Epithelial cell of prostate (primary cell): Measurements from ENCODE around the gene ANKRD65.
"Not testable (repeated sequence)": the region's sequence is repeated elsewhere in the genome, so short reads cannot be mapped to it uniquely, and the experiment has no call there.

Experiments used
- DNase-seq: peaks from one replicate; pipeline ENCODE4 v3.0.0-alpha.2; 2011; ENCODE audit warnings: low read depth, low spot score
- H3K27ac ChIP-seq: fragments of 450-650 bp; 2 replicates; pipeline ENCODE4 v1.5.1; 2017; ENCODE audit warnings: mild to moderate bottlenecking

The ANKRD65 gene

DNA sequence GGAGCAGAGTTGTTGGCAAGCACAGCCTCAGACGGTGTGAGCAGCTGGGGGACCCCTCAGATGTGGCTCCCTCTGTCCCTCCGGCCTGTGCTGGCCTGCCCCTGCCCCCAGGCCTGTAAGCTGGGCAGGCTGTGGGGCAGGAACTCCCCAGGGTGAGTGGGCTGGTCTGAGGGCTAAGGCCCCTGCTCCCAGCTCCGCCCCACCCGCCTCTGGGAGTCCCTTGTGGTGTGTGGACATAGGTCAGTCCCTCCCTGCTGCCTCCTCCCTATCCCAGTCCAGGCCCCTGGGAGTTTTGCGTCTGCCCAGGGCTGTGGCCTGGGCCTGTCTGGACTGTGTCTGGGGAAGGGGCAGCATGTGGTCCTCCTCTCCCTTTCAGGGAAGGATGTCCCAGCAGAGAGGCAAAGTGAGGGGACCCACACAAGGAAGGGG, 10.8 kb upstream of the ANKRD65 start:
- peak overlapping the region; percentile 50 for H3K27ac ChIP-seq
- no peak for DNase-seq

DNA sequence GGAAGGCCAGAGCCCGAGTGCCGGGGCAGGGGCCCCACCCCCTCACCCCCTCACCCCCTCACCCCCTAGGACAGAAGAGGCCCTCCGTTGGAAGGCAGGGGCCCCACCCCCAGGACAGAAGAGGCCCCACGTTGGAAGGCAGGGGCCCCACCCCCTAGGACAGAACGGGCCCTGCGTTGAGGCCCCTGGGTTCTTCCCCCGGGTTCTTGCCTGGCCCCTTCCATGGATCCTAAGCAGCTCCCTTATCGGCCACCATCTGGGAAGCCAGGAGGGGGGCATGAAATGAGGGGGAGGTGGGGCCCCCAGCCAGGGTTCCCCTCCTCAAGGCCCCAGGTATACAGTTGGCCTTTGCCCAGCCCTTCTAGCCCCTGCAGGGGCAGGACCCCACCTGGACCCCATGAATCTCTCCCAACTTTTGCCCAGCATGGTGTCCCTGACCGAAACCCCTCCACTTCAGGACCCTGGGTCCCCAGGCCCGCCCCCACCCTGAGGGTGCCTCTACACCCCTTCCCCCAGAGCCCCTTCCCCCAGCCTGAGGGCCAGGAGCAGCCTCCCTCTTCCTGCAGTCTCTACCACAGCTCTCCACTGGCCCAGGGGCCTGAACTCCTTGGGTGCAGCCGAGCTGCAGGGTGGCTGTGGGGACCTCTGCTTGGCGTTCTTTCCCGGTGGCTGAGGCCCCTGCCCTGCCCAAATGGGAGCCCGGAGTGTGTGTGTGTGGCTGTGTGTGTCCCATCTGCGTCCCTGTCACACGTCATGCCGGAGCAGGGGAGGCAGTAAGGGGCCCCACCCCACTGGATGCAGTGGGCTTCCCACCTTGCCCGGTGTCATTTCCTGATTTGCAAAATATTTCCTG, 10.1 kb upstream of the ANKRD65 start:
- no peak for DNase-seq
- H3K27ac ChIP-seq = peak overlapping the region; percentile 50

DNA sequence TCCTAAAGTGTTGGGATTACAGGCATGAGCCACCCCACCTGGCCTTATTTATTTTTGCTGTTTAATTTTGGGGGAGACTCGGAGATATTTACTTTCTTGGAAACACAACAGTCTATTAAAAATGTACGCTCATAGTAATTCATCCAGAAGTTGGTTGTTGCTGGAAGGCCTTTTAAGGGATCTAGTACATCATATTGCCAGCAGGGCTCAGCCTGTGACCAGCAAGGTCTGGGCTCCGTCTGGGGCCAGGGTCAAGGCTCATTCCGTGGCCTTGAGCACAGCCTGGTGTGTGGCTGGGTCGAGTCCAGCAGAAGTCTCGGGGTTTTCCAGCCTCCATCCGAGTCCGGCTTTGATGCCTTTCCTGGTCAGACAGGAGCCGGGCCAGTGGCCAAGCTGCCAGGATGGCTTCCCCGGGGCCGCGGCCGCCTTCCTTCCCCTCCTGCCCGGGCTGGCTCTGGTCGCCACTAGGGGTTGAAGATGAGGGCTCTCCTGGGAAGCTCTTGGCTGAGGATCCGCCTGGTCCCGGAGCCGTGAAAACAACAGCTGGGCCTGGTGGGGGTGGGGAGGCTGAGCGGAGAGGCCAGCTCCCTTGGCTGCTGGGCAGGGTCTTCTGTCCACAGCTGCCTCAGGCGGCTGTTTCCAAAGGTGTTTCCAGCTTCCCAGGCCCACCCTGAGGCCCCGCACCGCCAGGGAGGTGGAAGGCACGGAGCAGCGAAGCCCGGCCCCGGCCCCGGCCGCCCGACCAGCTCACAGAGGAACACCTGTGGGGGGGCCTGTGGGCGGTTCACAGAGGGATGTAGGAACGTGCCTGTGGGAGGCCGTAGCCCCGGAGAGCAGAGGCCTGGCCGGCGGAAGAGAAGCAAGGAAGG, 9.3 kb upstream of the ANKRD65 start:
- DNase-seq = no peak

GRCh38 chr1:1429671-1430073, 8.6 kb upstream of the ANKRD65 start:
- DNase-seq = no peak
- peak overlapping the region; percentile 50 for H3K27ac ChIP-seq

More for the DNA sequence above, 9.3 kb upstream of the ANKRD65 start:
- peak overlapping the region; percentile 50 for H3K27ac ChIP-seq

DNA sequence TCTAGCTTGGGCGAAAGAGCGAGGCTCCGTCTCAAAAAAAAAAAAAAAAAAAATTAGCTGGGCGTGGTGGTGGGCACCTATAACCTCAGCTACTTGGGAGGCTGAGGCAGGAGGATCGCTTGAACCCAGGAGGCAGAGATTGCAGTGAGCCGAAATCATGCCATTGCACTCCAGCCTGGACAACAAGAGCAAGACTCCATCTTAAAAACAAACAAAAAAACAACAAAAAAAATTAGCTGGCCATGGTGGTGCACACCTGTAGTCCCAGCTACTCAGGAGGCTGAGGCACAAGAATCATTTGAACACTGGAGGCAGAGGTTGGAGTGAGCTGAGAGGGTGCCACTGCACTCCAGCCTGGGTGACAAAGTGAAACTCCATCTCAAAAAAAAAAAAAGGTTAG, 7.9 kb upstream of the ANKRD65 start:
- H3K27ac ChIP-seq, DNase-seq: not testable (repeated sequence)

DNA sequence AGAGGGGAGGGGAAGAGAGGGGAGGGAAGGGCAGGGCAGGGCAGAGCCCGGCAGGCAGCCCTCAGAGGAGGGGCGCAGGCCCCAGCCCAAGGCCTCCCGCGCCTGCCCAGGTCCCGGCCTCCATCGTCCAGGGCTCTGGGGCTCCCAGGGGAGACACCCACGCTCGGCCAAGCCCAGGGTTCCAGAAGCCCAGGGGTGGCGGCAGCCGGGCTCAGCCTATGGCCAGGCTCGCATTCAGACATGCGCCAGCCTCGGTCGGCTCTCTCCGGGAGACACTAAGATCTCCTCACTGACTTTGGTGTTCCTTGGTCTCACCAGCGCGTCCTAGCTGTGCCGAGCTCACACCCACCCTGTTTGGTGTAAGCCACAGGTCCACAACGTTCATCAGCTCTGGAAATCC, 7.1 kb upstream of the ANKRD65 start:
- no peak for DNase-seq

DNA sequence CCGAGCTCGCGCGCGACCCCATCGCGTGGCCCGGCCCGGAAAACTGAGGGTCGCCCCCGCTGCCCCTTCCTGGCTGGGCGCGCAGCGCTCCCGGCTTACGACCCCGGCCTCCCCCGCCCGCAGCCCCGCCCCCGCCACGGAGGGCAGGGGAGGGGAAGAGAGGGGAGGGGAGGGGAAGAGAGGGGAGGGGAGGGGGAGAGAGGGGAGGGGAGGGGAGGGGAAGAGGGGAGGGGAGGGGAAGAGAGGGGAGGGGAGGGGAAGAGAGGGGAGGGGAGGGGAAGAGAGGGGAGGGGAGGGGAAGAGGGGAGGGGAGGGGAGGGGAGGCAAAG, 6.7 kb upstream of the ANKRD65 start:
- DNase-seq = no peak
- no peak overlapping the region for H3K27ac ChIP-seq

More for the DNA sequence above, 7.1 kb upstream of the ANKRD65 start:
- no peak overlapping the region for H3K27ac ChIP-seq

DNA sequence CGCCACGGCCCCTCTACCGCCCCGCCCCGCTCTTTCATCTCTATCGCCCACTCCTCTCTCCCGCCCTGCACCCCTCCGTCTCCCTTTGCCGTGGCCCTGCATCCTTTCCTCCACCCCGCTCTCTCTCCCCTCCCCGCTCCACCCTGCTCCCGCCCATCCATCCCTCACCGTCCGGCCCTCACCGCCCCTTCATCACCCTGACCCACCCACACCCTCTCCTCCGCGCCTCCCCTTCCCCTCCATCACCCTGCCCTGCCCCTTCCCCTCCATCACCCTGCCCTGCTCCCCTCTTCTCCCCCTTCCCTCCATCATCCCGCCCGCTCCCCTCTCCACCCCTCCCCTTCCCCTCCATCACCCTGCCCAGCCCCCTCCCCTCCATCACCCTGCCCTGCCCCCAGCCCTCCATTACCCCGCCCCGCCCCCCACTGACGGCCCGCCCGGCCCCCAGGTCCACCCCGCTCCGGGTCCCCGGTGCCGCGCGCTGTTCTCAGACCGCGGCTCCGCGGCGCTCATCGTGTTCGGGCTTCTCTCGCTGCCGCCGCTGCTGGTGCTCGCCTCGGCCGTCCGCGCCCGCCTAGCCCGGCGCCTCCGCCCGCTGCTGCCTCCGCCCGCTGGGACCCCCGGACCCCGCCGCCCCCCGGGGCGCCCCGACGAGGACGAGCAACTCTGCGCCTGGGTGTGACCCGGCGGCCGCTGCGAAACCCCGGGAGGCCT, 6.2 kb upstream of the ANKRD65 start:
- no peak for DNase-seq
- no peak overlapping the region for H3K27ac ChIP-seq

DNA sequence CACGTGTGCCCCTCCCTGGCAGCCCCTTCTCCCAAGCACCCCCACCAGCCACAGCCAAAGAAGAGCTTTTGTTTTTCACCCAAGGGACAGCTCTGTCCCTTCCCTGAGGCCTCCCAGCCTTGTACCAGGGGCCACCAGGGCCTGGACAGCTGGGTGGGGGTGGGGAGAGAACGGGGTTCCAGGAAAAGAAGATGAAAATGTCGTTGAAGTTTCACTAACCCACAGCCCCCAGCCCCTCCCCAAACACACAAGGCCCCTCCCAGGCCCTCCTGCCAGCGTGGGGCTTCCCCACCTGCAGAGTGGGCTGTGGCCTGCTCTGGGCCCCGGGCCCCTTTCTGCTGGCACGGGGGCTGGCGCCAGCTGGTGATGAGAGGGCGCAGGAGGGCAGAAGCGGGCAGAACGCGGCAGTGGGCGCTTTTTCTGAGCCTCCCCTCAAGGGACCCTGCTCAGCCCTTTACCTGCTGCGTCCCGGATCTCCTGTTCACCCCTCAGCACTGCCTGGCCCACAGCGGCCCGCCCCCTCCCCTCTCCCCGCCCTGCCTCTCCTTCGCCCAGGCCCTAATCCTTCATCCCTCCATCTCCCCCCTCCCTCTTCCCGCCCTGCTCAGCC, 5.5 kb upstream of the ANKRD65 start:
- no peak overlapping the region for H3K27ac ChIP-seq

GRCh38 chr1:1425753-1426495, 4.8 kb upstream of the ANKRD65 start:
- no peak overlapping the region for H3K27ac ChIP-seq
- no peak for DNase-seq

More for the DNA sequence above, 5.5 kb upstream of the ANKRD65 start:
- no peak for DNase-seq

- no peak overlapping the region for H3K27ac ChIP-seq
- DNase-seq = no peak
Observed at GRCh38 chr1:1425426-1425752, 4.3 kb upstream of the ANKRD65 start.

- no peak overlapping the region for H3K27ac ChIP-seq
- no peak for DNase-seq
Observed at GRCh38 chr1:1424707-1425106, 3.6 kb upstream of the ANKRD65 start.

GRCh38 chr1:1423245-1423597, 2.1 kb upstream of the ANKRD65 start:
- H3K27ac ChIP-seq = no peak overlapping the region
- no peak for DNase-seq

DNA sequence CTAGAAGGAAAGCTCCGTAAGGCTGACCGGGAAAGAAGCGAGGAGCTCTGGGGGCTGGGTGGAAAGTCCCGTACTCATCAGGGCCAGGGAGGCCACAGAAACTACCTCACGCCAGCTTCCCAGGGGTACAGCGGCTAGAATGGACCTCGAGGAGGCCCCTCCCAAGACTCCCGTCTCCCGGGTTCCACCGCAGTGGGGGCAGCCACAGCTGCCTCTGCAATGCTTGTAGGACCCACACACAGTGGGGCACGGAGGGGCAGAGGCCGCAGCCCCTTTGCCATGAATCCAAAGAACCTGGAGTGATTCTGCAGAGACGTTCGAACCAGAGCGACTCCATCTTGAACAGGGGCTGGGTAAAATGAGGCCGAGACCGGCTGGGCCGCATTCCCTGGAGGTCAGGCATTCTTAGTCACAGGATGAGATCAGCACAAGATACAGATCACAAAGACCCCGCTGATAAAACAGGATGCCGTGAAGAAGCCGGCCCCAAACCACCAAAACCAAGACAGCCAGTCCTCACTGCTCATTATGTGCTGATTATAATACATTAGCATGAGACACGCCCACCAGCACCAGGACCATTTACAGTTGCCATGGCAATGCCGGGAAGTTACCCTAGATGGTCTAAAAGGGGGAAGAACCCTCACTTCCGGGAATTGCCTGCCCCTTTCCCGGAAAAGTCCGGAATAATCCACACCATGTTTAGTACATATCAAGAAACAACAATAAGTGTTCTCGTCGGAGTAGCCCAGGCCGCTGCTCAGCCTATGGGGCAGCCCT, 1.6 kb upstream of the ANKRD65 start:
- peak overlapping the region; percentile 82 for H3K27ac ChIP-seq
- DNase-seq = no peak

- no peak for DNase-seq
- H3K27ac ChIP-seq = peak overlapping the region; percentile 82
Observed at GRCh38 chr1:1421907-1422464, 910 bp upstream of the ANKRD65 start.

DNA sequence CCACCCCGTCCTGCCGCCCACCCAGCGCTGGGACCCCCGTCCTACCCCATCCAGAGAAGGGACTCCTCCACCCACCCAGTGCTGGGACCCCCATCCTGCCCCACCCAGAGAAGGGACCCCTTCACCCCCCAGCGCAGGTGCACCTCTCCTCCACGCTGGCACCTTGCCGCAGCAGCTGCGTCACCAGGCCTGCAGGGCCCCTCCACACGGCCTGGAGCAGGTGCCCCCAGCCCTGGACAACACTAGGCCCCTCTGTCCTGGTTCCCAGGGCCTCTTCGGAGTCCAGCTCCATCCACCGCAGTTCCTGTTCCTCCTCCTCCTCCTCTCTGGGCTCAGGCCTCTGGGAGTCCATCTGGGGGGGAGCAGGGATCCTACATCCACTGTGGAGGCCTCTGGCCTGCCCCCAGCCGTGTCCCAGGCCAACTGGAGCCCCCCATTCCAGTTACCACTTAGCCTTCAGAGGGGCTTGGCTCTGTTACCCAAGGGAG, 378 bp downstream of the ANKRD65 start:
- peak overlapping the region; percentile 82 for H3K27ac ChIP-seq
- DNase-seq = no peak

- DNase-seq = no peak
- peak overlapping the region; percentile 82 for H3K27ac ChIP-seq
Observed at GRCh38 chr1:1419813-1420653, 1.0 kb downstream of the ANKRD65 start.

DNA sequence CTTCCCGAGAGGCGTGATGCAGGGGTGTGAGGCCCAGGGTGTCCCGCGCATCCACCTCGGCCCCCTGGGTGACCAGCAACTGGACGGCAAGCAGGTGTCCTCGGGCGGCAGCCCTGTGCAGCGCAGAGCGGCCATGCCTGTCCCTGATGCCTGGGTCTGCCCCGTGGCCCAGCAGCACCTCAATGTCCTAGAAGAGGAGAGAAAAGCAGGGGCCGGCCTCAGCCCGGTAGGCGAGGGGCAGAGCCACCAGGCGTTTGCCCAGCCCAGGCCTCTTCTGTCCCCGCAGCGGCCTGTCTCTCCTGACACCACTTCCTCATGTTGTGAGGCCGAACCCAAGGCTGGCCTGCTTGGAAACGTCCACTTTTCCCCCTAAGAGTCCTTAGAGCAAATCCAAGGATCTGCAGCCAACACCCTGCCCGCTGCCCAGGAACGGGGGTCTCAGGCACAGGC, 1.7 kb downstream of the ANKRD65 start:
- DNase-seq = no peak
- H3K27ac ChIP-seq = peak overlapping the region; percentile 82
